GM21515 (cell line): Measurements from ENCODE around the gene PLPP3.
A peak's percentile ranks its signal among the peaks of the same experiment; 100 is the strongest.

Experiments used
- ATAC-seq: cut with Tn5 transposase; IDR thresholded peaks from one replicate; pipeline ENCODE4 v1.9.1; 2021; ENCODE audit not compliant: unreplicated experiment

Gene PLPP3

GRCh38 chr1:56525489-56526041 lies 53.8 kb downstream of the PLPP3 start:
- ATAC-seq = peak; percentile 81

- ATAC-seq = no peak
Observed at GRCh38 chr1:56524263-56524662, 55.1 kb downstream of the PLPP3 start.

DNA sequence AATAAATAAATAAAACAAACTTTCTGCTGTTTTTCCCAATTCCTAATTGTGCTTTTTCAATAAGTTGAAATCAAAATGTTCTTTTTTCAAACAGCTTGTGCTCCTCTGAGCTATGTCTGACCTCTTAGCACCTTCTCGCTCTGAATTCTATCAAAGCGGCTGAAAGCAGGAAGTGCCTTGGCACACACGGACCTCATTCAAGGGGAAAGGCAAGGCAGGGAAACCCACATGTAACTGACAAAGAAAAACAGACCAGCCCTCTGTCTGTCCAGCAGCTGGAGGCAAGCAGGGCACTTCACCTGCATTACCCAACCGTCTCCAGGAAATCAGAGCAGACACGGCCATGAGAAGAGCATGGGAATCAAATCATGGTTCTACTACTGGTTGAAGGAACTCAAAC lies 56.7 kb downstream of the PLPP3 start:
- no peak for ATAC-seq

- ATAC-seq = no peak
Observed at GRCh38 chr1:56520016-56520601, 59.3 kb downstream of the PLPP3 start.

- ATAC-seq = no peak
Observed at GRCh38 chr1:56517404-56518130, 61.8 kb downstream of the PLPP3 start.

- ATAC-seq = peak; percentile 88
Observed at GRCh38 chr1:56516539-56517252, 62.7 kb downstream of the PLPP3 start.

GRCh38 chr1:56515898-56516538 lies 63.3 kb downstream of the PLPP3 start:
- no peak for ATAC-seq

GRCh38 chr1:56512724-56513494 lies 66.5 kb downstream of the PLPP3 start:
- ATAC-seq = no peak

DNA sequence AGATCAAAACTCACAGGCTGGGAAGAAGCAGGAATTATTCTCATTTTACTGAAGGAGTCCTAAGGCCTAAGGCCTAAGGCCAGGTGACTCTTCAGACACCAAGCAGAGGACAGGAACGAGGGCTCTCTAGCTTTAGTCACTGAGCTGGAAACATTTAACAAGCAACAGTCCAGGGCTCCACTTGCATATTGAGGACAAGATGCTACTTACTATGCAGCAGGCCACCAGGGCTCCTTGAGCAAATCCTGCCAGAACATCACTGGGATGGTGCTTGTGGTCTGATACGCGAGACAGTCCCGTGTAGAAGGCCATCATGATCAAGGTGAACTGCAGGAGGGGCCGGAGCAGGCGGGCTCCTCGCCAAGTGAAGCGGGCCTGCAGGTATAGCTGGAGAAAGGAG lies 67.6 kb downstream of the PLPP3 start:
- ATAC-seq = no peak

DNA sequence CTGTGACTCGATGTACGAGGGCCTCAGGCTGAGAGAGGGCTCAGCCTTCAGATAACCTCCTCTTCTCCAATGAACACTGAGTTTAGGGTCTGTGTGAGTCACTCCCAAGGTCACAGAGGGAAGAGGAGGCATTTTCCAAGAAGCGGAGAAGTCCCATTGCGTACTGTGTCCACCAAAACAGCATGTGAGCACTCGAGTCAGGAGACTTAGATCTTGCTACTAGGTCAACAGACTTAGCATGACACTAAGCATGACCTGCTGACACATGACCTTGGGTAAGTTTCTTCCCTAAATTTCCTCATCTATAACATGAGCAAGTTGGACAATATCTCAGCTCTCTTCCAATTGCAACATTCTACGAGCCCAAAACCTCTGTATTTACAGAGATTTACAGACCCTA lies 68.0 kb downstream of the PLPP3 start:
- ATAC-seq = no peak

DNA sequence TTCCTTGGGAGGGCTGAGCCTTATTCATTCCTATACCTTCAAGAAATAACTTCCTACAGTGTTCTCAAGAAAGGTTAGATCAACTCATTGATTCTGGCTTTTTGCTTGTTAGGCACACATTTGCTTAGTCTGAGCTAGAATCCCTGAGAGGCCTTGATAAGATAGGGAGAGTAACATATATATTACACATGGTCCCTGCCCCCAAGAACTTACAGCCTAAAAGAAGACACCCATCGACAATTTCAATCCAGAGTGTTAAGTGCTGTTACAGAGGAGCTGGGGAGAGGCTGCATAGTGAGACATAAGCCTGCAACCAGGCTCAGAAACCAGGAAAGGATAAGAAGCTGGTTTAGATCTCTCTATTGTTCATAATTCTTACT lies 68.7 kb downstream of the PLPP3 start:
- ATAC-seq = no peak

DNA sequence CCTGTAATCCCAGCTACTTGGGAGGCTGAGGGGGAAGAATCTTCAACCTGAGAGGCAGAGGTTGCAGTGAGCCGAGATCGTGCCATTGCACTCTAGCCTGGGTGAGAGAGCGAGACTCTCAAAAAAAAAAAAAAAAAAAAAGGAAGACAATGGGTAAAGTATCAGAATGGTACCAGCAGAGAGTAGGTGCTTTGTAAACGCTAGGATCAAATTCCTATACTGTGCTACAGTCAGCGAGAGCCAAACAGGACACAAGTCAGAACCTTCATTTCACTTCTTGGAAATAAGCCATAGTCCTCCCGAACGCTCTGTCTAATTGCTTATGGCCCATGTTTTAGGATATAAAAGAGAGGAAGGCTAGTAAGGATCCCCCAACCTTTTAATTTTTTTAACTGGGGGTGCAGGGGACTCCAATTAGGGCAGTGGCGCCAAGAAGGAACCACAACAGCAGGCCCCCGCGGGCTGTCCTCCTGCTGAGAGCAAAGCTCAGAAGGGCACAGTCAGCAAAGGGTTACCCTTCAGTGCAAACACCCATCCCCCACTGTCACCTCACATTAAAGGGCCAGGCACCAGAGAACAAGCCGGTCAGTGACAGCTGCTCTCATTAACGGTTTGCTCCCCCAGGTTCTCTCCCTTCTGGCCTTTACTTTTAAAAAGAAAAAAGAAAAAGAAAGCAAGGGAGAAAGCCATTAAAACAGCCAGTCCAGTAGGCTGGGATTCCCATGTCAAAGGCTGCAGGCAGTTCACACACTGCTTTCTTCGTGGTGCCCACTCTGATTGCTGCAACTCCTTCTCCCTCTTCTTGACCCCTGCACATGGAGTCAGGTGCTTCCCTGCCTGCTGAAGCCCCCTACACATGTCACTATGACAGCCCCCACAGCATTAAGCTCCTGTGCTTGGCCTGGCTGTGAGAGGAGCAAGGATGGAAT lies 69.4 kb downstream of the PLPP3 start:
- no peak for ATAC-seq

DNA sequence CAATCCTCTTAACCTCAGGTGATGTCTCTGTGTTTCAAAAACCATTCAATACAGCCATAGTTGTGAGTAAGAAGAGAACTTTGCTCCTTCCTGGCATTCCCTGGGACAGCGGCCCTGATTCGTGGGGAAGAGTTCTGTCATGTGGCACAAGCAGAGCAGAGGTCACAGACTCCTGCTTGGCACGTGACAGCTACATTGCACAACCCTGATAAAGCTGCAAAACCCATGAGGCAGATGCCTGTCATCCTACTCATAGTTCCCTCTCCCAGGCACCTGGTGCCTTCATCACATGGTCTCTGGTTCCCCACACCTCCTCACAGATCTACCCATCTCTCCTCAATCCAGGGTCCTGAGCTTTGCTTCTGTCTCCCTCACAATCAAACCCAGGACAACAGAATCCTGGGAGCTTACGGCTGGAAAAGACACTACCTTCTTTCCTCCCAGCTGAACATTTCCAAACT lies 70.8 kb downstream of the PLPP3 start:
- no peak for ATAC-seq

GRCh38 chr1:56507925-56508522 lies 71.3 kb downstream of the PLPP3 start:
- ATAC-seq = no peak

GRCh38 chr1:56506951-56507491 lies 72.3 kb downstream of the PLPP3 start:
- no peak for ATAC-seq

- ATAC-seq = no peak
Observed at GRCh38 chr1:56505792-56506743, 73.3 kb downstream of the PLPP3 start.

- ATAC-seq = no peak
Observed at GRCh38 chr1:56502700-56503245, 76.6 kb downstream of the PLPP3 start.
